NCI-H2171 (cell line): ENCODE results near the gene REC8.
A peak's percentile ranks its signal among the peaks of the same experiment; 100 is the strongest.

Experiments
- DNase-seq: peaks from one replicate; lab custom pipeline; 2025; lab: John Stamatoyannopoulos, UW

The REC8 gene

GRCh38 chr14:24138396-24139271, 33.2 kb upstream of the REC8 start:
- no peak for DNase-seq

GRCh38 chr14:24139272-24139934, 32.5 kb upstream of the REC8 start:
- no peak for DNase-seq

GRCh38 chr14:24141097-24141880, 30.6 kb upstream of the REC8 start, which contains the start of gene EMC9:
EMC9 (minus strand) TSS chr14:24141591; CDS start chr14:24141304, 287 bp downstream.
- DNase-seq: peak; percentile 100

- no peak for DNase-seq
These were observed 28.4 kb upstream of the REC8 start for GRCh38 chr14:24143511-24143910.

- no peak for DNase-seq
These were observed 27.4 kb upstream of the REC8 start for GRCh38 chr14:24144451-24144850.

GRCh38 chr14:24145219-24145618, 26.7 kb upstream of the REC8 start:
- no peak for DNase-seq

- DNase-seq: no peak
These were observed 26.0 kb upstream of the REC8 start for GRCh38 chr14:24145690-24146452.

- peak; percentile 93 for DNase-seq
These were observed 25.4 kb upstream of the REC8 start, which contains the start of gene PSME2 for GRCh38 chr14:24146453-24146977. PSME2 (minus strand) TSS chr14:24146610; CDS start chr14:24146581, 29 bp downstream.

- peak; percentile 99 for DNase-seq
These were observed 24.7 kb upstream of the REC8 start, which contains the start of gene RNF31 for GRCh38 chr14:24146978-24147760. RNF31 (plus strand) TSS chr14:24147498; CDS start chr14:24147699, 201 bp downstream.

GRCh38 chr14:24147761-24148428, 24.0 kb upstream of the REC8 start:
- DNase-seq: no peak

- no peak for DNase-seq
These were observed 22.4 kb upstream of the REC8 start for GRCh38 chr14:24149302-24149969.

- DNase-seq: no peak
These were observed 21.8 kb upstream of the REC8 start for GRCh38 chr14:24150061-24150460.

GRCh38 chr14:24150567-24150966, 21.3 kb upstream of the REC8 start:
- no peak for DNase-seq

GRCh38 chr14:24150993-24151392, 20.9 kb upstream of the REC8 start:
- DNase-seq: no peak

- no peak for DNase-seq
These were observed 20.3 kb upstream of the REC8 start for GRCh38 chr14:24151404-24152080.

GRCh38 chr14:24155100-24155499, 16.8 kb upstream of the REC8 start:
- no peak for DNase-seq

GRCh38 chr14:24156840-24157239, 15.0 kb upstream of the REC8 start:
- DNase-seq: no peak

- DNase-seq: no peak
These were observed 14.5 kb upstream of the REC8 start for GRCh38 chr14:24157331-24157730.
